Ectodermal cell (in vitro differentiated cells): ENCODE data around the gene FAM161B.
"Not testable (repeated sequence)": the region's sequence is repeated elsewhere in the genome, so short reads cannot be mapped to it uniquely, and the experiment has no call there.

Experiments
- H3K27ac ChIP-seq: 2 replicates; pipeline ENCODE4 v1.7.0; 2013; ENCODE audit warnings: mild to moderate bottlenecking, low read depth, low read length; ENCODE audit not compliant: insufficient read depth, poor library complexity, severe bottlenecking
- H3K27me3 ChIP-seq: 2 replicates; pipeline ENCODE4 v1.7.0; 2013; ENCODE audit warnings: mild to moderate bottlenecking, low read length; ENCODE audit not compliant: insufficient read depth, control insufficient read depth, poor library complexity, severe bottlenecking
- H3K36me3 ChIP-seq: one replicate; pipeline ENCODE4 v1.7.0; 2013; ENCODE audit warnings: low read length; ENCODE audit not compliant: control insufficient read depth, insufficient read depth
- H3K4me1 ChIP-seq: one replicate; pipeline ENCODE4 v1.7.0; 2013; ENCODE audit warnings: low read length; ENCODE audit not compliant: control insufficient read depth, insufficient read depth
- H3K4me3 ChIP-seq: 2 replicates; pipeline ENCODE4 v1.7.0; 2013; ENCODE audit warnings: low read depth, low read length, control low read depth; ENCODE audit not compliant: insufficient read depth
- H3K9me3 ChIP-seq: 2 replicates; pipeline ENCODE4 v1.7.0; 2013; ENCODE audit warnings: mild to moderate bottlenecking, low read length, moderate library complexity; ENCODE audit not compliant: control insufficient read depth
- WGBS, 2 experiments: methylation state at CpG; one replicate each; pipeline ENCODE4 v1.1.7; 2013; ENCODE audit warnings: missing lambda C conversion rate in 2 of 2; 5-methylcytosine and 5-hydroxymethylcytosine counted together

The FAM161B gene

DNA sequence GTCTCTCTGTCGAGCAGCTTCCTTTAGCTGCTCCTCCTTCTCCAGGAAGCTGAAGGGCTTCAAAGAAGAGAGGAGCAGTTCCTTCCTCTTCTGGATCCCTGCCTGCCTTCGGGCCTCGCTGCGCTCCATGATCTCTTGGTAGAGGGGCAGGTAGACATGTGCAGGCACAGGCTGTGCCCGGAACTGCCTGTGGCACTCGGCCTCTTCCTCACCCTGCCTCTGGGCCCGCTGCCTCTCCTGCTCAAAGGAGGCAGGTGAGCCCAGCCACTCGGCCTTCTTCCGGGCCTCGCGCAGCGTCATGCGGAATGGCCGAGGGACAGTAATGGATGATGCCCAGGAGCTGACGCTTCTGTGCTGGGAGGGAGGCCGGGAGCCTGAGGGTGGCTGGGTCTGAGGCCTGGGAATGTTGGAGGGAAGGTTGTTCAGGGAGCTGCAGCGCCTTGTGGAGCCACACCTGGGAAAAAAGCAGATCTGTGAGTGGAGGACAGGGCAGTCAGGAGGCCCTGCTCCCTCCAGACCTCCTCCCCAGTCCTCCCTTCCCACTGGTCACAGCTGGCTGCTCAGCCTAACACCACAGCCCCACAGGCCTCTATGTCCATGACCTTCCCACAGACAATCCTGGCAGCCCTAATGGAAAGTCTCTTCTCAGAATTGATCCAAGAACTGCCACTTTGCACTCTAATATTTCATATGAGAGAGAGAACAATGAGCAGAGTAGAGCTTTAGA is 5.3 kb downstream of the FAM161B start:
- Histone ChIP-seq H3K4me1 (no peaks in the 10 kb centered on the region), H3K9me3 (no peaks in the 10 kb centered on the region), H3K27ac (no peak overlapping the region), H3K36me3 (no peaks in the 10 kb centered on the region), H3K4me3 (no peak overlapping the region), H3K27me3 (no peaks in the 10 kb centered on the region)
- WGBS, 2 experiments: 92 to 94% methylated on average over 17 of the region's 17 CpGs

DNA sequence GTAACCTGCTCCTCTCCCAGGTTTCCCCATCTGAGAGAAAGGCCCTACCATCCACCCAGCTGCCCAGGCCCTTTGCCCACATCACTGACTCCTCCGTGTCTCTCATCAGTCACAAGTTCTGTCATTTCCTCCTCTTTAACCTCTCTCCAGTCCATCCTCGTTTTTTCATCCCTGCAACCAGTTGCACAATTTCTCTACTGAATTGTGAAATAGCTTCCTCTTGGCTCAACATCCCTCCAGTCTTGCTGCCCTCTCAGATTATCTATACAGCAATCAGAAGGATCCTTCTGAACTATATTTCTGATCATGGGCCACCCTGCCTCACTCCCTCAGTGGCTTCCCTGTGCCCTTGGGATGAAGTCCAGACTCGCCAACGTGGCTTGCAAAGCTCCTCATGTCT is 6.8 kb downstream of the FAM161B start:
- no peaks in the 10 kb centered on the region for H3K36me3 ChIP-seq
- H3K9me3 ChIP-seq: no peaks in the 10 kb centered on the region
- no peaks in the 10 kb centered on the region for H3K27me3 ChIP-seq
- no peak overlapping the region for H3K4me3 ChIP-seq
- no peaks in the 10 kb centered on the region for H3K4me1 ChIP-seq
- no peak overlapping the region for H3K27ac ChIP-seq
- 82% methylated on average over 4 of the region's 4 CpGs for WGBS, 2 experiments

GRCh38 chr14:73942180-73942579 is 7.7 kb downstream of the FAM161B start:
- no peaks in the 10 kb centered on the region for H3K4me1 ChIP-seq
- no peaks in the 10 kb centered on the region for H3K27me3 ChIP-seq
- no peak overlapping the region for H3K4me3 ChIP-seq
- no peak overlapping the region for H3K27ac ChIP-seq
- 92% methylated on average over 7 of the region's 7 CpGs for WGBS, 2 experiments
- H3K9me3 ChIP-seq: no peaks in the 10 kb centered on the region
- no peaks in the 10 kb centered on the region for H3K36me3 ChIP-seq

GRCh38 chr14:73937012-73937411 is 12.9 kb downstream of the FAM161B start:
- H3K27me3 ChIP-seq: no peaks in the 10 kb centered on the region
- peaks cover under 1% of the 10 kb centered on the region for H3K36me3 ChIP-seq
- H3K9me3 ChIP-seq: no peaks in the 10 kb centered on the region
- no peaks in the 10 kb centered on the region for H3K4me1 ChIP-seq
- 86 to 97% methylated on average over 2 of the region's 2 CpGs for WGBS, 2 experiments
- no peak overlapping the region for H3K4me3 ChIP-seq
- no peak overlapping the region for H3K27ac ChIP-seq

DNA sequence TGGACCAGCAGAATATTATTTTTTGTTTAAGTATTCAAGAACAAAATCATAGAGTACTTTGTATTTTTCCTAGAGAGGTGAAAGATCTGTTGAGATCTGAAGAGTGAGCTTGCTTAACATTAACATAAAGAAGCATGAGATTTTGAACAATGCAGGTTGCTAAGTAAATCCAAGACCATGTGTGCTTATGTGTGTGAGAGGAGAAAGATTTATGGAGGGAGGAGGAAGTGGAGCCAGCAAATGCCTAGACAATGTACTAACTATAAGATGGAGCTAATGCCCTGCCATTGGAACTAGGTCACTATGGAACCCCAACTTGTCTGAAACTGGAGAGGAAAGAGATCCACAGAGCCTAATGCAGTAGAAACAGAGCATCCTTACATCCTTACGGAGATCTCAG is 13.3 kb downstream of the FAM161B start:
- Histone ChIP-seq H3K36me3 (peaks cover 5% of the 10 kb centered on the region), H3K27ac (no peak overlapping the region), H3K27me3 (no peaks in the 10 kb centered on the region), H3K9me3 (no peaks in the 10 kb centered on the region), H3K4me3 (no peak overlapping the region), H3K4me1 (no peaks in the 10 kb centered on the region)
- WGBS, 2 experiments: 75 to 86% methylated on average over 1 of the region's 1 CpG

DNA sequence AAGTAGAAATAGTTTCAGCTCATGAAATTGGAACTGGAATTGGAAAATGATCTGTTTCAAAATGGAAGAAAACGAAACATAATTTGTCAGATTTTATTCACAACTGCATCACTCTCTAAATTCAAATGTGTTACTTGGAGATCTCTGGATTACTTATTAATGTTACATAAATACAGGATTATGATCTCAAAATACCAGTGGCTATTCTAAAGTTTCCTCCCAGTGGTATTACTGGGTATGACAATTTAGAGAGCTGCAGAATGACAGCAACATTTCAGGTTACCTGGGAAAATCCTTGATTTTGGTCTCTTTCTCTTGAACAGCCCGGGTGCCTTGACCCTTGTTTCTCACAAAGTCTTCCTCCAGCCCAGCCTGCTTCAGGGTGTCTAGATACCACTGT is 14.2 kb downstream of the FAM161B start:
- WGBS, 2 experiments: 87 to 89% methylated on average over 1 to 2 of the region's 2 CpGs
- no peaks in the 10 kb centered on the region for H3K9me3 ChIP-seq
- H3K36me3 ChIP-seq: peaks cover 12% of the 10 kb centered on the region
- no peaks in the 10 kb centered on the region for H3K27me3 ChIP-seq
- H3K4me3 ChIP-seq: no peak overlapping the region
- H3K4me1 ChIP-seq: no peaks in the 10 kb centered on the region
- no peak overlapping the region for H3K27ac ChIP-seq

DNA sequence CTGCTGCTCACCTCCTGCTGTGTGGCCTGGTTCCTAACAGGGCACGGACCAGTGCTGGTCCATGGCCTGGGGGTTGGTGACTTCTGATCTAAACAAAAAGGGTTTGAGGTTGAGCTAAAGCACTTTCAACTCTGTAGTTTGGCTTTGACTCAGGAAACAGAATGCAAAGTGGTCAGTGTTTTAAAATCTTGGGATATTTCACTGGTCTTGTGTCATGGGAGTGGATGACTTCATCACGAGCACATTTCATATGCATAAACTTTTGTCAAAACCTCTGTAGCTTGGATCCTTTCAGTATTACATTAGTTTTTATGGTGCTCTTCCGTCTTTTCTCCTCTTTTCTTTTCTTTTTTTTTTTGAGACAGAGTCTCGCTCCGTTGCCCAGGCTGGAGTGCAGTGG is 25.6 kb downstream of the FAM161B start:
- H3K4me3 ChIP-seq: no peak overlapping the region
- H3K36me3 ChIP-seq: peaks cover 41% of the 10 kb centered on the region
- H3K27ac ChIP-seq: no peak overlapping the region
- H3K4me1 ChIP-seq: no peaks in the 10 kb centered on the region
- 79 to 87% methylated on average over 5 of the region's 5 CpGs for WGBS, 2 experiments
- no peaks in the 10 kb centered on the region for H3K9me3 ChIP-seq
- H3K27me3 ChIP-seq: no peaks in the 10 kb centered on the region

- H3K9me3 ChIP-seq, H3K4me1 ChIP-seq, H3K4me3 ChIP-seq, H3K27ac ChIP-seq, H3K27me3 ChIP-seq: not testable (repeated sequence)
- WGBS, 2 experiments: 94 to 99% methylated on average over 2 of the region's 2 CpGs
- H3K36me3 ChIP-seq: peaks cover 33% of the 10 kb centered on the region
Measured at GRCh38 chr14:73919457-73919856, 30.4 kb downstream of the FAM161B start.

GRCh38 chr14:73916324-73916723 is 33.6 kb downstream of the FAM161B start:
- peaks cover 35% of the 10 kb centered on the region for H3K36me3 ChIP-seq
- no peaks in the 10 kb centered on the region for H3K4me1 ChIP-seq
- H3K27ac ChIP-seq: no peak overlapping the region
- no peak overlapping the region for H3K4me3 ChIP-seq
- 96 to 97% methylated on average over 6 of the region's 6 CpGs for WGBS, 2 experiments
- no peaks in the 10 kb centered on the region for H3K9me3 ChIP-seq
- H3K27me3 ChIP-seq: no peaks in the 10 kb centered on the region

DNA sequence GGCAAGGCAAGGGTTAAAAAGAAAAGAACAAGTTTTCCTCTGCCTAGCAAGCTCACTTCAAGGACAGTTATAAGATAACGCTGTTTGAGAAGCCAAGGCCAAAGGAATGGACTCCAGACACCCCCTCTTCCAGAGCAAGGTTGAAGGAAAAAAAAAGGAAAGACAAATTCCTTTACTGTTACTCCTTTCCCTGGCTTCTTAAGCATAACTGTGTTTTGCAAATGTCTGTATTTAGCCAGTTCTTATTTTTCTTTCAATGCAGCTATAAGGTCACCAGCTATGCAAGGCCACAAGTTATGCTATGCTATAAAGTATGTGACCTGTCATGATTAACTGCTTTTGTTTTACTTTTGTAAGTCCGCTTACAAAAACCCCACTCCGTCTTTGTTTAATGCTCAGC is 36.6 kb downstream of the FAM161B start:
- H3K4me1 ChIP-seq: no peaks in the 10 kb centered on the region
- H3K9me3 ChIP-seq: no peaks in the 10 kb centered on the region
- no peak overlapping the region for H3K27ac ChIP-seq
- WGBS, 2 experiments: 97 to 99% methylated on average over 3 of the region's 3 CpGs
- no peaks in the 10 kb centered on the region for H3K27me3 ChIP-seq
- H3K4me3 ChIP-seq: no peak overlapping the region
- H3K36me3 ChIP-seq: peaks cover 48% of the 10 kb centered on the region

DNA sequence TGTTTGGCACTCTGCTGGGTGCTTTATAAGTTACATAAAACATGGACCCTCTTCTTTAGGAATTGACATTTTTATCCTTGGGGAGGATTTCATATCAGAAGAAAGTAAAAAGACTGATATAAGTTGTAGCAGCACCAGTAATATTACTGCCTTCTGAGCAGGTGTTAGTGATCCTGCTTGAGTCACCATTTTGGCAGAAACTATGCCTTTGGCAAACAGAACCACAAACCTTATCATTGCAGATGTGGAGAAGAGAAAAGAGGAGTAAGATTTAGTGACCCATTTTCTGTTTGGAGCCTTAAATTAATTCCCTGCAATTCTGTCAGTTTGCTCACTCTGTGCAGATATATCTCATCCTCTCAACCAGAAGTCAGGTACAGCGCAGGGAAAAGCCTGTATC is 40.2 kb downstream of the FAM161B start:
- Histone ChIP-seq H3K36me3 (peaks cover 59% of the 10 kb centered on the region), H3K9me3 (no peaks in the 10 kb centered on the region), H3K4me1 (no peaks in the 10 kb centered on the region), H3K27me3 (no peaks in the 10 kb centered on the region), H3K4me3 (no peak overlapping the region), H3K27ac (no peak overlapping the region)
- 97% methylated on average over 1 of the region's 1 CpG for WGBS, 2 experiments
